Measurements from ENCODE around the gene NCOR2.
"Not testable (repeated sequence)": the region's sequence is repeated elsewhere in the genome, so short reads cannot be mapped to it uniquely, and the experiment has no call there.

NCOR2 gene

GRCh38 chr12:124588751-124589267, 21.4 kb upstream of the NCOR2 start:
- Mint-ChIP-seq H3K36me3 (ENCODE audit: low read depth) (peaks cover 7% of the 10 kb centered on the region), H3K4me1 (peaks cover 12% of the 10 kb centered on the region), H3K9me3 (peaks cover 33% of the 10 kb centered on the region), H3K27ac (no peak overlapping the region), H3K4me3 (no peak overlapping the region), H3K27me3 (ENCODE audit: low read depth, poor library complexity) (peaks cover 13% of the 10 kb centered on the region)
- DNase-seq, result no peak
- no peak for TF ChIP-seq CTCF (IDR thresholded peaks at IDR 0.05)

DNA sequence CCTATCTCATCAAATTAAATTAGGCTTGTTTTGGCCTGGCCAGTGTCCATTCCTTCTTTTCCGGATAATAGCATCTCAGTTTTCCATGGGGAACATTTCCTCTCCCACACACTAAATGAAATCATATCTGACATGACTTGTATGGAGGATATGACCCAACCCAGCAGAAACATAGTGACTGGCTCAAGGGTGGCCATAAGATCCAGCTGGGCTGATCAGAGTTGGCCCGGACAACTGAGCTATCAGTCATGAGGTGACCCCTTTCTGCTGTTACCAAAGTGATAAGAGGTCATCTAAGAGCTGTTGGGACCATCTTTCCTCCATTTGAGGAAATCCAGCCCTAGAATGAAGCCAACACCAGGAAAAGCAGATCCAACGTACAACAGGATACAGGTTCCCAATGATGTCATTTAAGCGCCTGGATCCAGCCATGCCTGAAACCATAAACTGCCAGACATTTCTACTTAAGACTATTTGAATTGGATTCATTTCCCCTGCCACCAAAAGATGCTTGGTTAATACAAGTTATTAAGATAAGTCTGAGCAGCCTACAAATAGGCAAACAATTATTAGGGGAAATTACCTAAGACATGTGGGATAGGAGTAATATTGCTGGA, 20.7 kb upstream of the NCOR2 start:
- Mint-ChIP-seq H3K36me3 (ENCODE audit: low read depth) (peaks cover 7% of the 10 kb centered on the region), H3K9me3 (peaks cover 33% of the 10 kb centered on the region), H3K27me3 (ENCODE audit: low read depth, poor library complexity) (peaks cover 13% of the 10 kb centered on the region), H3K4me3 (no peak overlapping the region), H3K27ac (no peak overlapping the region), H3K4me1 (peaks cover 12% of the 10 kb centered on the region)
- DNase-seq, result no peak
- TF ChIP-seq CTCF (IDR thresholded peaks at IDR 0.05), result no peak

DNA sequence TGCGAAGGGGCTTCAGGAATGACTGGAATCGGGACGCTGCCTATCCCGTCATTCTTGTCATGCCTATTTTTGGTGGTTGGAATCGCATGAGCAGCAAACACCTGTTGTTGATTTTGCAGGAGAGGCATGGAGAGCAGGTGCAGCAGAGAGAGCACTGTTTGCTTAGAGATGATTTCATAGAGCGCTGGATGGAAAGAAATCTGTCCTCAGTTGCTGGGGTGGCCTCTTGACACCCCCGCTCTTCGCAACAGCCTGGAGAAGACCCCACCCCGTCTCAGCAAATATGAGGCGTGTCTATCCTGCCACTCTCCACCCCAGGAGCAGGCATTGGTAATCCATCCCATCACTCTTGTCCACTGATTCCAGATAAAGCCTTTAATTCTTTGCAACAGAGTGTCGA, 19.3 kb upstream of the NCOR2 start:
- no peak overlapping the region for H3K27ac Mint-ChIP-seq

GRCh38 chr12:124584494-124584893, 17.1 kb upstream of the NCOR2 start:
- H3K27ac Mint-ChIP-seq; H3K4me3 Mint-ChIP-seq; H3K9me3 Mint-ChIP-seq; DNase-seq; H3K36me3 Mint-ChIP-seq (ENCODE audit: low read depth); H3K4me1 Mint-ChIP-seq: not testable (repeated sequence)
- peaks cover 14% of the 10 kb centered on the region for H3K27me3 Mint-ChIP-seq (ENCODE audit: low read depth, poor library complexity)

More for the DNA sequence above, 19.3 kb upstream of the NCOR2 start:
- peaks cover 12% of the 10 kb centered on the region for H3K27me3 Mint-ChIP-seq (ENCODE audit: low read depth, poor library complexity)
- no peak for TF ChIP-seq CTCF (IDR thresholded peaks at IDR 0.05)
- peaks cover 6% of the 10 kb centered on the region for H3K4me1 Mint-ChIP-seq
- H3K9me3 Mint-ChIP-seq, result peaks cover 24% of the 10 kb centered on the region
- peaks cover 7% of the 10 kb centered on the region for H3K36me3 Mint-ChIP-seq (ENCODE audit: low read depth)
- H3K4me3 Mint-ChIP-seq, result no peak overlapping the region
- DNase-seq, result no peak

DNA sequence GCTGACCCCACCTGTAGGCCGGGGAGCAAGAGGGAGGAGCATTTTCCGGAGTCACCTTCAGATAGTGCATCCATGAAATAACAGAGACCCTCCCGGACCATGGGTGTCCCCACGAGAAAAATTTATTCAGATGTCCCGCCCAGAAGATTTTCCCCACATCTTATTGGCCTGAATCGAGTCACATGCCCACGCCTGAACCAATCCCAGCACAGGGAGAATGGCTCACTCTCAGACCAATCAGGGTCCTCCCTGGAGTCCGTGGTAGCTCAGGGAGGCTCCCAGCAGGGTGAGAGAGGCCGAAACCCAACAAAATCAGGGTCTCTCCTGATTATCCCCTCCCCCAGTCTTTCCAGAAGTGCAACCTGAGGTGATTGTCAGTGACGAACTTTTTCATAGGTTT, 16.4 kb upstream of the NCOR2 start:
- Mint-ChIP-seq H3K9me3 (peaks cover 9% of the 10 kb centered on the region), H3K27me3 (ENCODE audit: low read depth, poor library complexity) (peaks cover 18% of the 10 kb centered on the region), H3K4me1 (peaks cover 3% of the 10 kb centered on the region), H3K4me3 (no peak overlapping the region), H3K27ac (no peak overlapping the region), H3K36me3 (ENCODE audit: low read depth) (no peaks in the 10 kb centered on the region)
- no peak for DNase-seq
- TF ChIP-seq CTCF (IDR thresholded peaks at IDR 0.05), result no peak

DNA sequence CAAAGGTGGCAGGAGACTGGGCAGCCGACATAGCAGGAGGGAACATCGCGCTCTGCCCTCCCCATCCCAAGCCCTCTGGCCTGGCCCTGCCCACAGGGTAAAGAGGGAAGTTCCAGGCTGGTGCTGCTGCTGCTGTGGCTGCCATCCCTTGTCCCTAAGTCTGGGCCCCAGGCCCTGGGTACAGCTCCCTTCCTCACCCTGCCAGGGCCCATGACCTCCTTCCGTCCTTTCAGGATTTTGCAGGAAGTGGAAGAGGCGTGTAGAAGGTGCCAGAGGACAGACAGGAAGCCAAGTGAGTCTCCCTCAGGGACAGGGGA, 14.7 kb upstream of the NCOR2 start:
- peaks cover 12% of the 10 kb centered on the region for H3K27me3 Mint-ChIP-seq (ENCODE audit: low read depth, poor library complexity)
- peak overlapping the region; percentile 64 for H3K27ac Mint-ChIP-seq
- no peaks in the 10 kb centered on the region for H3K36me3 Mint-ChIP-seq (ENCODE audit: low read depth)
- TF ChIP-seq CTCF (IDR thresholded peaks at IDR 0.05), result no peak
- H3K9me3 Mint-ChIP-seq, result peaks cover 16% of the 10 kb centered on the region
- no peak for DNase-seq
- H3K4me1 Mint-ChIP-seq, result no peaks in the 10 kb centered on the region
- H3K4me3 Mint-ChIP-seq, result no peak overlapping the region

Data from nephron progenitor cell (in vitro differentiated cells).